ENCODE results near the gene RGS6. TPM values are rescaled to one million over a fixed set of nuclear protein-coding genes. Genes with fewer than 3 reads are reported as not detected.

RGS6 gene
- total RNA-seq, 2 donors from 2014 or later = 0.15 to 0.45 TPM

GRCh38 chr14:72040528-72040927, 108.3 kb downstream of the RGS6 start:
- Histone ChIP-seq H3K36me3 (no peaks in the 10 kb centered on the region), H3K27me3 (no peaks in the 10 kb centered on the region), H3K27ac (no peak overlapping the region), H3K4me3 (no peak overlapping the region), H3K9me3 (no peaks in the 10 kb centered on the region), H3K4me1 (no peaks in the 10 kb centered on the region), H3K9ac (ENCODE audit: low read depth in 2 of 2, low read length in 2 of 2) (no peak overlapping the region)
- intact Hi-C loops (cut with DNase I) = no loop called here
- TF ChIP-seq, protein P1, sequence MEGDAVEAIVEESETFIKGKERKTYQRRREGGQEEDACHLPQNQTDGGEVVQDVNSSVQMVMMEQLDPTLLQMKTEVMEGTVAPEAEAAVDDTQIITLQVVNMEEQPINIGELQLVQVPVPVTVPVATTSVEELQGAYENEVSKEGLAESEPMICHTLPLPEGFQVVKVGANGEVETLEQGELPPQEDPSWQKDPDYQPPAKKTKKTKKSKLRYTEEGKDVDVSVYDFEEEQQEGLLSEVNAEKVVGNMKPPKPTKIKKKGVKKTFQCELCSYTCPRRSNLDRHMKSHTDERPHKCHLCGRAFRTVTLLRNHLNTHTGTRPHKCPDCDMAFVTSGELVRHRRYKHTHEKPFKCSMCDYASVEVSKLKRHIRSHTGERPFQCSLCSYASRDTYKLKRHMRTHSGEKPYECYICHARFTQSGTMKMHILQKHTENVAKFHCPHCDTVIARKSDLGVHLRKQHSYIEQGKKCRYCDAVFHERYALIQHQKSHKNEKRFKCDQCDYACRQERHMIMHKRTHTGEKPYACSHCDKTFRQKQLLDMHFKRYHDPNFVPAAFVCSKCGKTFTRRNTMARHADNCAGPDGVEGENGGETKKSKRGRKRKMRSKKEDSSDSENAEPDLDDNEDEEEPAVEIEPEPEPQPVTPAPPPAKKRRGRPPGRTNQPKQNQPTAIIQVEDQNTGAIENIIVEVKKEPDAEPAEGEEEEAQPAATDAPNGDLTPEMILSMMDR (IDR thresholded peaks at IDR 0.05) = no peak
- no peak for DNase-seq

GRCh38 chr14:72045271-72045670, 113.0 kb downstream of the RGS6 start:
- H3K27me3 ChIP-seq = no peaks in the 10 kb centered on the region
- no peaks in the 10 kb centered on the region for H3K4me1 ChIP-seq
- H3K9ac ChIP-seq (ENCODE audit: low read depth in 2 of 2, low read length in 2 of 2) = no peak overlapping the region
- H3K27ac ChIP-seq = no peak overlapping the region
- TF ChIP-seq, protein P1 (IDR thresholded peaks at IDR 0.05) = no peak
- DNase-seq = no peak
- intact Hi-C loops (cut with DNase I) = no loop called here
- H3K4me3 ChIP-seq = no peak overlapping the region
- H3K9me3 ChIP-seq = no peaks in the 10 kb centered on the region
- no peaks in the 10 kb centered on the region for H3K36me3 ChIP-seq

GRCh38 chr14:72045885-72046284, 113.7 kb downstream of the RGS6 start:
- TF ChIP-seq, protein P1 (IDR thresholded peaks at IDR 0.05) = no peak
- H3K4me3 ChIP-seq = no peak overlapping the region
- H3K9ac ChIP-seq (ENCODE audit: low read depth in 2 of 2, low read length in 2 of 2) = no peak overlapping the region
- H3K27me3 ChIP-seq = no peaks in the 10 kb centered on the region
- no peak for DNase-seq
- no peaks in the 10 kb centered on the region for H3K9me3 ChIP-seq
- intact Hi-C loops (cut with DNase I) = no loop called here
- H3K36me3 ChIP-seq = no peaks in the 10 kb centered on the region
- no peaks in the 10 kb centered on the region for H3K4me1 ChIP-seq
- H3K27ac ChIP-seq = no peak overlapping the region

GRCh38 chr14:72049462-72049861, 117.2 kb downstream of the RGS6 start:
- H3K36me3 ChIP-seq = no peaks in the 10 kb centered on the region
- H3K9ac ChIP-seq (ENCODE audit: low read depth in 2 of 2, low read length in 2 of 2) = no peak overlapping the region
- H3K4me1 ChIP-seq = no peaks in the 10 kb centered on the region
- H3K27ac ChIP-seq = no peak overlapping the region
- TF ChIP-seq, protein P1 (IDR thresholded peaks at IDR 0.05) = no peak
- H3K4me3 ChIP-seq = no peak overlapping the region
- DNase-seq = no peak
- no peaks in the 10 kb centered on the region for H3K9me3 ChIP-seq
- intact Hi-C loops (cut with DNase I) = no loop called here
- H3K27me3 ChIP-seq = no peaks in the 10 kb centered on the region

GRCh38 chr14:72052356-72052755, 120.1 kb downstream of the RGS6 start:
- H3K4me3 ChIP-seq = no peak overlapping the region
- no peak overlapping the region for H3K9ac ChIP-seq (ENCODE audit: low read depth in 2 of 2, low read length in 2 of 2)
- intact Hi-C loops (cut with DNase I) = no loop called here
- TF ChIP-seq, protein P1 (IDR thresholded peaks at IDR 0.05) = no peak
- no peaks in the 10 kb centered on the region for H3K27me3 ChIP-seq
- H3K4me1 ChIP-seq = no peaks in the 10 kb centered on the region
- H3K27ac ChIP-seq = no peak overlapping the region
- no peak for DNase-seq
- no peaks in the 10 kb centered on the region for H3K9me3 ChIP-seq
- H3K36me3 ChIP-seq = no peaks in the 10 kb centered on the region

DNA sequence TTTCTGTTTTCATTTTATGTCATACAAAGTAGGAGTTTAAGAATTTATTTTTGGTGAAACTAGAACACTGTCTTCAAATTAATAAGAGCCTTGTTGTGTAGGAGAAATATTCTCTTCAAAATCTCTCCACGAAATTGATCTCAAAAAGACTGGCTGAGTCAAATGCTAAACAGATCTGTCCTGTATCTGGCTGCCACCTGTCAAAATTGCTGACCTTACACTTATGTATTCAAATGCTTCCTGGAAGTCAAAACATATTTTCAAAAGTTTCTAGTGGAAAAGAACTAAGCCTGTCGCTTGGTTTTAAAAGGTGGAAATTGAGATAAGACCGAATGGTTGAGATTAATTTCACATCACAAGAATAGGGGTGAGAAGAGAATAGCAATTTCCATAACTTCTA, 121.4 kb downstream of the RGS6 start:
- no peak overlapping the region for H3K9ac ChIP-seq (ENCODE audit: low read depth in 2 of 2, low read length in 2 of 2)
- no peaks in the 10 kb centered on the region for H3K4me1 ChIP-seq
- no peaks in the 10 kb centered on the region for H3K27me3 ChIP-seq
- H3K36me3 ChIP-seq = no peaks in the 10 kb centered on the region
- TF ChIP-seq, protein P1 (IDR thresholded peaks at IDR 0.05) = no peak
- no peaks in the 10 kb centered on the region for H3K9me3 ChIP-seq
- no peak for DNase-seq
- no peak overlapping the region for H3K4me3 ChIP-seq
- intact Hi-C loops (cut with DNase I) = no loop called here
- H3K27ac ChIP-seq = no peak overlapping the region

All from colonic mucosa (tissue), 4 donors.